Endothelial cell of umbilical vein (primary cell): ENCODE measurements around the gene EFNA2.

Experiments
- CTCF ChIP-seq, 2 donors: IDR thresholded peaks; 1 replicate in 1 of 2; 2 replicates in 1 of 2; pipeline ENCODE4 v1.5.1; 2011; ENCODE audit warnings: low read length in 2 of 2, mild to moderate bottlenecking in 2 of 2, moderate library complexity in 2 of 2, control low read depth in 1 of 2, inconsistent platforms in 1 of 2, low read depth in 1 of 2; ENCODE audit not compliant: insufficient read depth in 1 of 2; ENCODE audit errors: extremely low read depth in 1 of 2
- EZH2 ChIP-seq: IDR thresholded peaks from 2 replicates; pipeline ENCODE4 v1.6.1; 2012; ENCODE audit warnings: borderline replicate concordance, low read depth, mild to moderate bottlenecking, moderate library complexity, low read length, inconsistent platforms; ENCODE audit not compliant: severe bottlenecking
- FOS ChIP-seq: IDR thresholded peaks from 2 replicates; pipeline ENCODE4 v1.6.1; 2011; ENCODE audit warnings: mild to moderate bottlenecking, low read length, moderate library complexity, borderline replicate concordance; ENCODE audit not compliant: insufficient read depth
- GATA2 ChIP-seq: IDR thresholded peaks from 2 replicates; pipeline ENCODE4 v1.7.0; 2011; ENCODE audit warnings: low read depth, mild to moderate bottlenecking, moderate library complexity, mixed read lengths, low read length; ENCODE audit not compliant: insufficient read length, insufficient read depth
- JUN ChIP-seq: IDR thresholded peaks from 2 replicates; pipeline ENCODE4 v1.6.1; 2011; ENCODE audit warnings: borderline replicate concordance, low read depth; ENCODE audit not compliant: insufficient read length, insufficient read depth
- MYC ChIP-seq: IDR thresholded peaks from one replicate; pipeline ENCODE4 v1.6.1; 2011; ENCODE audit warnings: mild to moderate bottlenecking, low read depth, low read length
- POLR2A ChIP-seq: IDR thresholded peaks from 2 replicates; pipeline ENCODE4 v1.6.1; 2012; ENCODE audit warnings: low read depth, mild to moderate bottlenecking, control low read depth, low read length
- POLR2AphosphoS5 ChIP-seq: IDR thresholded peaks from 2 replicates; pipeline ENCODE4 v1.6.1; 2012; ENCODE audit warnings: low read depth, mild to moderate bottlenecking, control low read depth, low read length, moderate library complexity; ENCODE audit not compliant: insufficient read depth
- TF ChIP-seq, protein P1 (sequence below): IDR thresholded peaks from 2 replicates; pipeline ENCODE4 v1.6.1; 2011; ENCODE audit not compliant: insufficient read depth, insufficient read length

- TF ChIP-seq CTCF (IDR thresholded peaks at IDR 0.05; ENCODE audit: extremely low read depth in 1 of 2, insufficient read depth in 1 of 2, low read depth in 1 of 2, low read length in 2 of 2) (peak; percentile 83 to 93), POLR2A (no peak), POLR2AphosphoS5 (peak; percentile 84), GATA2 (no peak), EZH2 (no peak), JUN (no peak), MYC (no peak), FOS (peak; percentile 30)
- TF ChIP-seq, protein P1, sequence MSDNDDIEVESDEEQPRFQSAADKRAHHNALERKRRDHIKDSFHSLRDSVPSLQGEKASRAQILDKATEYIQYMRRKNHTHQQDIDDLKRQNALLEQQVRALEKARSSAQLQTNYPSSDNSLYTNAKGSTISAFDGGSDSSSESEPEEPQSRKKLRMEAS: no peak
These were observed 45.6 kb upstream of the EFNA2 start for GRCh38 chr19:1239796-1240737.
